Measurements from ENCODE around the gene PCYOX1L. TPM values are rescaled to one million over a fixed set of nuclear protein-coding genes. Genes with fewer than 3 reads are reported as not detected.

PCYOX1L gene
- total and polyA plus RNA-seq, 2 of the 8 experiments (the other 6 are each of a cell fraction or from before 2014, with no cell fraction given), result 6.8 to 17.2 TPM

- Histone ChIP-seq H2BK12ac (ENCODE audit: low read depth, low read length) (no peak overlapping the region), H3K9me3 (ENCODE audit: insufficient read depth in 2 of 2, low read depth in 1 of 2, low read length in 1 of 2) (no peaks in the 10 kb centered on the region), H4K20me1 (replicated peaks in 1 of 2; ENCODE audit: control insufficient read depth in 1 of 2, insufficient read depth in 2 of 2, low read length in 2 of 2) (no peaks in the 10 kb centered on the region), H3K4ac (replicated peaks; ENCODE audit: insufficient read length, low read depth, low read length) (no peak overlapping the region), H2BK5ac (ENCODE audit: low read depth, low read length) (no peak overlapping the region), H2BK120ac (replicated peaks; ENCODE audit: low read depth, low read length) (no peak overlapping the region), H3K4me3 (ENCODE audit: extremely low read depth in 1 of 4, insufficient read depth in 2 of 4, low read depth in 3 of 4, low read length in 4 of 4) (no peak overlapping the region), H3K56ac (replicated peaks; ENCODE audit: insufficient read length, low read depth, low read length) (no peak overlapping the region), H3K79me1 (ENCODE audit: low read depth, low read length) (no peaks in the 10 kb centered on the region), H3K27ac (ENCODE audit: low read depth, low read length) (no peak overlapping the region), H3K23me2 (ENCODE audit: low read depth, low read length) (no peaks in the 10 kb centered on the region), H3K4me2 (ENCODE audit: insufficient read depth in 1 of 2, low read depth in 2 of 2, low read length in 2 of 2) (no peak overlapping the region), H3K36me3 (ENCODE audit: control insufficient read depth in 2 of 4, insufficient read depth in 4 of 4, low read length in 3 of 4) (no peaks in the 10 kb centered on the region), H2AFZ (ENCODE audit: low read length) (no peak overlapping the region), H3K23ac (ENCODE audit: insufficient read length) (no peak overlapping the region), H2BK15ac (ENCODE audit: low read length) (no peak overlapping the region), H3K18ac (ENCODE audit: extremely low read depth, low read length) (no peak overlapping the region), H3K79me2 (ENCODE audit: control insufficient read depth in 1 of 2, insufficient read depth in 2 of 2, low read length in 2 of 2) (no peaks in the 10 kb centered on the region), H4K5ac (ENCODE audit: insufficient read length, low read depth, low read length) (no peak overlapping the region), H4K91ac (replicated peaks; ENCODE audit: insufficient read length, low read length) (no peak overlapping the region), H4K8ac (ENCODE audit: extremely low read depth, insufficient read depth, low read length) (no peak overlapping the region), H2AK5ac (ENCODE audit: low read depth, low read length) (no peak overlapping the region), H3K9ac (replicated peaks in 1 of 4; ENCODE audit: extremely low read depth in 1 of 4, low read depth in 3 of 4, low read length in 3 of 4) (no peak overlapping the region), H3K14ac (ENCODE audit: insufficient read length) (no peak overlapping the region), H2BK20ac (ENCODE audit: low read length) (no peak overlapping the region), H3K4me1 (replicated peaks in 1 of 4; ENCODE audit: control insufficient read depth in 3 of 4, insufficient read depth in 4 of 4, low read length in 3 of 4) (peaks cover 0 to 4% (median 0%) of the 10 kb centered on the region in 4 experiments; a peak in 1 of 7 replicates), H3K27me3 (replicated peaks in 1 of 4; ENCODE audit: control insufficient read depth in 3 of 4, extremely low read depth in 1 of 4, insufficient read depth in 3 of 4, low read length in 3 of 4) (no peaks in the 10 kb centered on the region)
- ChIA-PET POLR2A (ENCODE audit: partially characterized antibody) (interaction anchor here (1.2 kb wide), 1 partner anchor 19 kb away, joined by 6 read pairs; the partner anchor contains the start of gene GRPEL2), CTCF (ENCODE audit: partially characterized antibody) (interaction anchor here (0.8 to 3.2 kb wide), 9 partner anchors 9 to 595 kb away, joined by 3 to 18 read pairs (median 5); no protein-coding TSS in a partner anchor)
- DNase-seq (ENCODE audit: low read depth in 1 of 2, low spot score in 2 of 2) (no peak), FAIRE-seq (no peak)
- 90% methylated on average over 5 of the region's 5 CpGs; no CpG with 5 or more reads in 1 of the 2 experiments for WGBS, 2 experiments (ENCODE audit: extremely low coverage in 1 of 2, insufficient coverage in 1 of 2, insufficient read length in 1 of 2, insufficient replicate concordance in 2 of 2, low coverage in 1 of 2, low lambda C conversion rate in 2 of 2, missing lambda C conversion rate in 1 of 2)
- TF ChIP-seq GABPA (IDR thresholded peaks at IDR 0.05; ENCODE audit: borderline replicate concordance, insufficient read depth, low read length), result no peak
- TF ChIP-seq HDAC6 (IDR thresholded peaks at IDR 0.05; ENCODE audit: low read depth, low read length), result no peak
- TF ChIP-seq KDM5A (IDR thresholded peaks at IDR 0.05; ENCODE audit: low read length), result no peak
- no peak for TF ChIP-seq TCF12 (IDR thresholded peaks at IDR 0.05; ENCODE audit: low read depth, low read length)
- TF ChIP-seq EP300 (IDR thresholded peaks at IDR 0.05; ENCODE audit: borderline replicate concordance in 1 of 2, low read depth in 2 of 2, low read length in 2 of 2), result no peak
- TF ChIP-seq BCL11A (IDR thresholded peaks at IDR 0.05; ENCODE audit: low read depth in 2 of 2, low read length in 2 of 2), result no peak
- no peak for TF ChIP-seq KDM1A (IDR thresholded peaks at IDR 0.05; ENCODE audit: borderline replicate concordance, low read length)
- TF ChIP-seq RBBP5 (IDR thresholded peaks at IDR 0.05; ENCODE audit: borderline replicate concordance, low read depth, low read length), result no peak
- no peak for TF ChIP-seq RFX5 (IDR thresholded peaks at IDR 0.05; ENCODE audit: borderline replicate concordance, low read depth, low read length)
- TF ChIP-seq JUN (IDR thresholded peaks at IDR 0.05; ENCODE audit: low read depth, low read length), result no peak
- no peak for TF ChIP-seq TBP (IDR thresholded peaks at IDR 0.05; ENCODE audit: low read depth, low read length)
- TF ChIP-seq HDAC2 (IDR thresholded peaks at IDR 0.05; ENCODE audit: borderline replicate concordance in 1 of 2, low read depth in 2 of 2, low read length in 2 of 2), result no peak
- TF ChIP-seq SIRT6 (IDR thresholded peaks at IDR 0.05; ENCODE audit: low read length), result no peak
- no peak for TF ChIP-seq YY1 (IDR thresholded peaks at IDR 0.05; ENCODE audit: low read depth, low read length)
- no peak for TF ChIP-seq POU5F1 (IDR thresholded peaks at IDR 0.05; ENCODE audit: low read depth, low read length)
Measured at GRCh38 chr5:149325894-149326293, 32.0 kb upstream of the PCYOX1L start.
